ENCODE results near the gene SPA17.

Gene SPA17

DNA sequence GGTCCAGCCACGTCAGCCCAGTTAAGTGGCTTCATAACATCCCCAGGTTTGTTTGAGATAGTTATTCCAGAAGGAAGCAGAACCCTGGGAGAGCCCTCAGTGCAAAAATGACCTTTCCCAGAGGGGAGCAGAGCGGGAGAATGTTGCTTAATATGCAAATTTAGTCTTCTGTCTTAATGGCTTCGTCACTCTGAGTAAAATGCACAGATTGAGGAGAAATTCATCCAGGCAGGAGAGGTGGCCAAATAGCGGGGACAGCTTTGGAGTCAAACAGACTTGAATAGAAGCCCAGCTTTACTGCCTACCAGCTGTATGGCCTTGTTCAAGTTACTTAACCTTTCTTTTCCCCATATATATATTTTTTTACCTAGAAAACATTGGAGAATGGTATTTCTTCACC is 53.8 kb downstream of the SPA17 start:
- DNase-seq, result no peak

DNA sequence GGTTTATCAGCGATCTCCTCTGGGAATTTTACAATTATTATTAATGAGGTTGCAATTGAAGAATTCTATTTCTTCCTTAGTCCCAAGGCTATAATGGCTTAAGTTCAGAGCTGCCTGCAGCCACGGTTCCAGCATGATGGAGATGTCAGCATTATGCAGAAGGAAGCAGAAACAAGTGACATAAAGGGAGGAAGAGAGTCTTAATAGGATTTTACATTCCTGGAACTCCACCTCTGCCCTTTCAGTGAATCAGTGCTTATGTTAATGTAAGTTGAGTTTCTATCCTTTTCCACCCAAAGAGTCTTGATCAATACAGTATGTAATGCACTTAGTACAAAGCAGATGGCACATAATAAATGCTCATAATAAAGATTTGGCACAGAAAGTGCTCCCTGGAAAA is 54.4 kb downstream of the SPA17 start:
- DNase-seq, result no peak

DNA sequence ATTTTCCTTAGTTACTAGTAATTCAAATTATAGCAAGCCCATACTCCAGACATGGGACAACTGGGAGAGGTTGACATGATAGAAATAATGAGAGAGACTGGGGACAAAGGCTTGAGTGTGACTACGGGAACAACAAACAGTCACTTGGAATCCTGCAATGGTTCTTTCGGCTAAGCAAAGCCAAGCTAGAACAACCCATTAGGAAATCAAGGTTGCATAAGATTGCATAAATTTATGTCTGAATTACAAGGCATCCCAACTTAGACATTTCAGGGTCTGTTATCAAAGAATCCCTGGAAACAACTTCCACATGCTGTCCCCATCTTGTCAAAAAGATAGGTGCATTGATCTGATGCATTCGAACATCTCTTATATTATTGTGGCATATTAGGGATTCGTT is 55.9 kb downstream of the SPA17 start:
- DNase-seq, result no peak

DNA sequence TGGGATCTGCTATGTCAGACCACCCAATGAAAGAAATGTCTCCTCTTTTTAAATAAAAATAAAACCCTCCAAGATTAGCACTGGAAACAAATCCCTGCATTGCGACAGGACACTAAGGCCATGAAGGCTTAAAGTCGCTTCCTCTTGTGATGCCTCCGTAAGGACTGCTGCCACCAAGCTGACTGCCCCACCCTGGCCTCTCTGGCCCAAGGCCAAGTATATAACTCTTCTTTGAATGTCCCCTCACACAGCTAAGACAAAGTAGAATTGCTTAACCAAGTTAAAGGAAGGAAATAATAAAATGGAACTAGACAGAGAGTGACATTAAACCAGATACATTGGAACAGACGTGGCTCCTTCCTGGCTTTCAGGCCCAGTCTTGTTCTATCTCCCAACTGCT is 58.5 kb downstream of the SPA17 start:
- no peak for DNase-seq

DNA sequence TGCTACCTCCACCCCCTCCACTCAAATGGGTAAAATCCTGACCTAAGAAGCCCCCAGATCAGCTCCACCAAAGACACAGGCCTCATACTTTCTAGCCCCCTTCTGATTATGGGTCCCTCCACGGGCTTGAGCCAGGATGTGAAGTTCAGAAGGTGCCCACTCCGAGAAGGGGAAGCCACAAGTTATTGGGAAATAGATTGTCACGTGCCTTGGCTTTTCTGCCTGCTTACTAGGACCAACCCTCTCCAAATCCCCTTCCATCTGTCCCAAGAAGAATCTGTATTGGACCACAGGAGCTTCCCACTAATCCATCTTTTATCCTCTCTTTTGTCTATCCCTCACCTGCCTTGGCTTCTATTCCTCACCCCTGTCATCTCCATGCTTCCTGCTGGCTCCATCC is 63.0 kb downstream of the SPA17 start:
- DNase-seq, result no peak

DNA sequence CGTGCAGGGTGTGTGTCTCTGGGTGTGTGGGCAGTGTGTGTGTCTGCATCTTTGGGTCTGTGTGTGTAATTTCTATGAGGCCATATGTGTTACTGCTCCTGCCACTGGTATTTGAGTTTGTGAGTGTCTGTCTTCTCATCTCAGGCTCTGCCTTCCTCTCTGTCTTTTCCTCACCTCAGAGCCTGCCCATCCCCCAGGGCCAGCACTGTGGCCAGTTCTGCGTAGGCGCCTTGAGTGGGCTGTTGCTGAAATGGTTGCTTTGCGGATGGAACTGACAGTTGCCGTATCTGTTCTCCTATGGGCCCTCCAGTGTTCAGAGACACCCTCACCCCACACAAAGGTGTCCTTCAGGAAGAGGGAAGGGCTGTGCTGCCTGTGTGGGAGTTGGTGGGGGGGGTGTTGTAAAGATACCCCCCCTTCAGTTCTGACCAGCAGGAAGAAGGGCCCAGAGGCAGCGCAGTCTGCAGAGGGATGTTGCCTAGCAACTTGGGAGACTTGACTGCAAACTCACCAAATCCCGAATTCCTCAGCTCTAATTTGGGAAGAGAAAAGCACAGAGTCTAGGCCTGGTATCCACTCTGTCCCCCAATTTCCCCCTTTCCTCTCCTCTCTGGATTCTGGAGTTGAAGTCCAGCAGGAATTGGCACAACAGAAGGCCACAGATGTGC is 64.1 kb downstream of the SPA17 start:
- no peak for DNase-seq

DNA sequence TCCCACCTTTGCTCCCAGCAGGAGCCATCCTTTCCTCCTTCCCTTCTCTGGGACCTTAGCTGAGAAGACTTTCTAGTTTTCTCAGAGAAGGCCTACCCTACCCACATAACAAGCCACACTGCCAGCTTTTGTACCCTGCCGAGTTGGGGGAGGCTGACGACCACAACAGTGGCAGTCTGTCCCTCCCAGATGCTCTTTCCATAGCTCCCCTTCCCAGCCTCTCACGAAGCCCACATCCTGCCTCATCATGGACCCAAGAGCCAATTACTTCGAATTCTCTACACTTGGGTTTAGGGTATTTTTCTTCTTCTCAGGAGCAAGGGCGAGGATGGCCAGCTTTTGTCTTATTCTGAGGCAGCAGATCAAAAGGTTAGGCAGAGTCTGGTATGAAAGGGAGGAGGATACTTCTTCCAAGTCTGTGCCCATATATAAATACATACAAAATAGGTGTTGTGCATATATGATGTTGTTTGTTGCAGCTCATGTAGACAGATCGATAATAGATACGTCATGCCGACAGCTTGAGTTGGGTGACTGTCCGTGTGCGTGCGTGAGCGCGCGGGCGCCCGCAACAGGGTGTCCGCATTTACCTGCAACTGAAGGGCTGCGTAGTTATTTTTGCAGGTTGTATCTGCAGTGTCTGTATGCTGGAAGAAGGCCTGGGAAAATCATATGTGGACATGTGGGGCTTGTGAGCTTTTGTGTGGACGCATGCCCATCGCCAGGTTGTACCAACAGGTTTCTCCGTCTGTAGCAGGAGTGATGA is 65.2 kb downstream of the SPA17 start:
- DNase-seq, result no peak

DNA sequence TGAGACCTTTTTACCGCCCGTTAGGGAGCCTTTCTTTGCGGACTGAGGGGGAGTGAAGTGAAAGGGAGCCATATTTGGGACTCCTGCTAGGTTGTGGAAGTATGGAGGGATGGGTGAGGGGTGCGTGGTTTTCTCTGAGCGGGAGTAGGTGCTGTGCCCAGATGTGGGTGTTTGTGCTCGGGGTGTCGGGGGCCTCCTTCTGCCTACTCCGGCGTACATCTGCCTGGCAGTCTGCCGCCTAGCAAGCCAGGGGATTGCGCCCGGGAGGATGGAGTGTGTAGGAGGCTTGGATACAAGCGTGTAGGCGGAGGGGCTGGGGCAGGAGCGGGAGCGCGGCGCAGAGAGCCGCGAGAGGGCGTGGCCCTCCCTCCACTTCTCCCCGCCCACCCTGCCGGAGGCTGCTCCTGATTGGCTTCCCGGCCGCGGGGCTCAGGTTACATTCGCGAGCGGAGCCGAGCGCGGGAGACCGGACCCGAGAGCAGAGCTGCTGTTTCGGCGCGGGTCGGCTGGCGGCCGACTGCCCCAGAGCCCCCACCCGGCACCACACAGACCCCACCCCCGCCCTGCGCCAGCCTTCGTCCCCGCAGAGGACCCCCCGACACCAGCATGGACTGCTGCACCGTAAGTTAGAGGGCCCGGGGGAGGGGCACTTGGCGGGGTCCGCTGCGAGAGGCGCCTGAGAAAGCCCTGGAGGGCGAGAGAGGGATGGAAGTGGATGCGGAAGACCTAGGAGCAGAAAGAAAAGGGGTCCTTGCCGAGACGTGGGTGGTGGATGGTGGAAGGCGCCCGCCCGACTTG is 66.0 kb downstream of the SPA17 start, which contains the start of gene NRGN:
Gene NRGN, plus strand, starts transcription at position 464 of the 798 bp plus-strand sequence. Its CDS starts 143 bp downstream, at position 607.
- peak; percentile 85 for DNase-seq

DNA sequence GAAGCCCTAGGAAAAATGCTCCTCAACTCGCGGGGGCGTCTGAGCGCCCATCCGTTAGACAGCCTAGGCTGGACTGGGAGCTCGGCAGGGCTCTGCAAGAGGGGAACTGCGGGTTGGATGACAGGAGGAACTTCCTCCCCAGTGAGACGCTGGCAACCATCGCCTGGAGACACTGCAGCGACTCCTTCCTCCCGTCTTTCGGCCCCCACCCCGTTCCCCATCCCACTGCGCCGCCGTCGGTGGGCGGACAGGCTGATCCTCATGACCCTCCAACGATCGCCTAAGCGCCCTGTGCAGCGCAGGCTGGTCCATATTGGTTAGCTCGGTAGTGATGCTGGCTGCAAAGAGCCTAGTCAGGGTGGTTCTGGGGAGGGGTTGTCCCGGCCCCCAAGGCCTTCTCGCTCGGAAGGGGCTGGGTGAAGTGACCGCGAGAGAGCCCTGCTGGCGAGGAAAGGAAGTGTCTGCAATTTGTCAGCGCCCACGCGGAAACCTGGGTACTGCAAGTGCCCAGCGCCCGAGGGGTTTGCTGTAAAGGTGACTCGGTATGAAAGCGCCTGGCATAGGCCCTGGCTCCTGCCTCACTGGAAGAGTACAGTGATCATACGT is 66.7 kb downstream of the SPA17 start:
- DNase-seq, result peak; percentile 66

DNA sequence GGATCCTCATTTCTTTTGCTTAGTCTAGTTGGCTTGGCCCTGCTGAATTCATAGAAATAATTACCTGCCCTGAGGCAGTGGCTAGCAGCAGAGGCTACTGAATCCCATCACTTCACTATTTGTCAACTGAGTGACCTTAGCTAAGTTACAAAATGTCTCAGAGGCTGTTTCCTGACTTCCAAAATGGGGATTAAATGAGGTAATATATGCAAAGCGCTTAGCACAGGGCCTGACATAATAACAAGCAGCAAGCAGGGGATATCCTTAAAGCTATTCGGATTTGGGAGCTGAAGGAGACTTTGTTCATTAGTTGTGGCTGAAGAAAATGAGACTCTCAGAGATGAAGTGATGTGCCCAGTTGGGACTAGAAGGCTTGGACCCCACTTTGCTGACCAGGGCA is 68.9 kb downstream of the SPA17 start:
- DNase-seq, result no peak

DNA sequence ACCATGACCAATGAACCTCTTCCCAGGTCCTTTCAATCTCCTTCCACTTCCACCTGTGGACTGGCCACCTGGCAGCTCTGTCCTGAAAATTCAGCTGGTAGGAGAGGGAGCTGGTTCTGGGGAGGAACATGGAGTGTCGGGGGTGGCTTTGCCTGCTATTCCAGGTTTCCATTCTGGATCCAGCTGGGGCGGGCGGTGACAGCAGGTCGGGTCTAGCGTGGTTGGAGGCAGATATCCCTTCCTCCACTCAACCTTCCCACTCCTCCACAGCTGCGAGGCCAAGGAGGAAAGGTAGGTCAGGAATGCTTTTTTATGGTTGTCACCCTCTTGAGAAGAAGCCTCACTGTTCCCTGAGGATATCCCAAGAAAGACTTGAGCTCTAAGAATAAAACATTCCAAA is 69.3 kb downstream of the SPA17 start:
- DNase-seq, result no peak

DNA sequence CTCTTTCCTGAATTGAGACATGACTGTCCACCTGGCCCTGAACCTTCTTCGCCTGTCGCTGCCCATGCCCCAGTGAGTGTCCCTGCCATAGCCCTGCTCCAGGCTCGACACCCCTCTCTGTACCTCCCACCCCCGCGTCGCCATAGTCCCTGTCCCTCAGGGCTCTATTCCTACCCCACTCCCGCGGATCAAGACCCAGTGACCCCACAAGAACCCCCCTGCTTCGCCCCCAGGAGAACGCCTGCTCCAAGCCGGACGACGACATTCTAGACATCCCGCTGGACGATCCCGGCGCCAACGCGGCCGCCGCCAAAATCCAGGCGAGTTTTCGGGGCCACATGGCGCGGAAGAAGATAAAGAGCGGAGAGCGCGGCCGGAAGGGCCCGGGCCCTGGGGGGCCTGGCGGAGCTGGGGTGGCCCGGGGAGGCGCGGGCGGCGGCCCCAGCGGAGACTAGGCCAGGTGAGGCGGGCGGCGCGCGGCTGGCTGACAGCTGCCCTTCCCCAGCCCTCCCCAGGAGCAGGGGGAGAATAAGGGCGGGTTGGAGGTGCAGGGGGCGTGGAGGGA is 71.6 kb downstream of the SPA17 start:
- DNase-seq, result no peak

DNA sequence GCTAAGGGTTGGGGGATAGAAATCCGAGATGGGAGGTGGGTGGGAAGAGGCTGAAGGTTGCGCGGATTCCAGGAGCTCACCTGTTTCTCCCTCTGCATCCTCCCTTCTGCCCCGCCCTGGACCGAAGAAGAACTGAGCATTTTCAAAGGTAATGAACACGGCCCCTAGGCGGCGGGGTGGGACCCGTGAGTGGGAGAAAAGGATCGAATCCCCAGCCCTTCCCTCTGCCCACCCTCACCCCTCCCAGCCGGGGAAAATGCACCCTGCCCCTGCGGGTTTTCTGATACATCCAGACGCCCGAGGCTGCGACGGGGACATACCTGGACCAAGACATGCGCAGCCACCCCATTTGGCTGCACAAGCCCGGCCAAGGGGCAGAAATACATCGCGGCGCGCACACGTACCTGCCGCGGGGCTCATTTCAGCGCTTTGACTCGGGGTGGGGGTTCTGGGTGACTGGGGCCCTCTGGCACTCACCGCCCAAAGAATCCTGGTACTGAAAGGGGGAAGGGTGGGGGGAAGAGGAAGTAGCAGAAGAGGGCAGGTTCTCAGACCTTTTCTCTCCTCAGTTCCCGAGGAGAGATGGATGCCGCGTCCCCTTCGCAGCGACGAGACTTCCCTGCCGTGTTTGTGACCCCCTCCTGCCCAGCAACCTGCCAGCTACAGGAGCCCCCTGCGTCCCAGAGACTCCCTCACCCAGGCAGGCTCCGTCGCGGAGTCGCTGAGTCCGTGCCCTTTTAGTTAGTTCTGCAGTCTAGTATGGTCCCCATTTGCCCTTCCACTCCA is 72.3 kb downstream of the SPA17 start:
- DNase-seq, result peak; percentile 49

DNA sequence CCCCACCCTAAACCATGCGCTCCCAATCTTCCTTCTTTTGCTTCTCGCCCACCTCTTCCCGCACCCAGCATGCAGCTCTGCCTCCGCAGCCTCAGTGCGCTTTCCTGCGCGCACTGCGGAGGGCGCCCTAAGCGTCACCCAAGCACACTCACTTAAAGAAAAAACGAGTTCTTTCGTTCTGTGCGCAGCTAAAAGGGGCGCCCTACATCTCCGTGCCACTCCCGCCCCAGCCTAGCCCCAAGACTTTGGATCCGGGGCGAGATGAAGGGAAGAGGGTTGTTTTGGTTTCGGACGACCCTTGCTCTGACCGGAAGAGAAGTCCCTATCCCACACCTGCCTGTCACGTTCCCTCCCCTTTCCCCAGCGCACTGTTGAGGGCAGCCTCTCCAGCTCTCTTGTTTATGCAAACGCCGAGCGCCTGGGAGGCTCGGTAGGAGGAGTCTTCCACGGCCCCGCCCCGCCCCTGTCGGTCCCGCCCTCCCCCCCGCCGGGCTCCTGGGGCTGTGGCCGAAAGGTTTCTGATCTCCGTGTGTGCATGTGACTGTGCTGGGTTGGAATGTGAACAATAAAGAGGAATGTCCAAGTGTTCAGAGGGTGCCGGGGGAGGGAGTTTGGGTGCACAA is 73.0 kb downstream of the SPA17 start:
- DNase-seq, result peak; percentile 83

Data from activated T-cell treated with anti-CD3 and anti-CD28 coated beads, Interleukin-2, amount 50 U/mL, for 1 hour (primary cell).